ENCODE data around the gene GAK.

GRCh38 chr4:848307-848691, 83.8 kb downstream of the GAK start:
- TF ChIP-seq ZNF510 (CRISPR knock-in tag; IDR thresholded peaks at IDR 0.05; ENCODE audit: low read depth) (no peak), CREM (IDR thresholded peaks at IDR 0.05) (no peak), CREM (CRISPR knock-in tag; IDR thresholded peaks at IDR 0.05) (no peak), ZNF317 (CRISPR knock-in tag; IDR thresholded peaks at IDR 0.05) (no peak), ZNF232 (CRISPR knock-in tag; IDR thresholded peaks at IDR 0.05; ENCODE audit: borderline replicate concordance) (no peak)
